Neural crest cell (in vitro differentiated cells): Measurements from ENCODE around the gene REXO5. TPM values are rescaled to one million over a fixed set of nuclear protein-coding genes. Genes with fewer than 3 reads are reported as not detected.

ENCODE experiments used
- DNase-seq: peaks from one replicate; pipeline ENCODE4 v3.0.0; 2021; ENCODE audit warnings: low read depth, mixed read lengths, low spot score
- H3K27ac Mint-ChIP-seq: one replicate; pipeline ENCODE4 v1.8.0; 2021; ENCODE audit warnings: mild to moderate bottlenecking, mixed read lengths; ENCODE audit not compliant: unreplicated experiment
- H3K27me3 Mint-ChIP-seq: 2 replicates; pipeline ENCODE4 v1.8.0; 2021; ENCODE audit warnings: low read depth, mild to moderate bottlenecking, mixed read lengths
- H3K36me3 Mint-ChIP-seq: 2 replicates; pipeline ENCODE4 v1.8.0; 2021; ENCODE audit warnings: low read depth, mild to moderate bottlenecking, mixed read lengths
- H3K4me1 Mint-ChIP-seq: 2 replicates; pipeline ENCODE4 v1.8.0; 2021; ENCODE audit warnings: mixed read lengths
- H3K4me3 Mint-ChIP-seq: one replicate; pipeline ENCODE4 v1.8.0; 2021; ENCODE audit warnings: mild to moderate bottlenecking, mixed read lengths
- H3K9me3 Mint-ChIP-seq: 2 replicates; pipeline ENCODE4 v1.8.0; 2021; ENCODE audit warnings: mixed read lengths
- CTCF ChIP-seq: fragments of 200-600 bp; sonication (generic); conservative IDR thresholded peaks from 2 replicates; pipeline ENCODE4 v1.5.0; 2021; ENCODE audit warnings: antibody characterized with exemption, mild to moderate bottlenecking
- total RNA-seq: library from RNA; stranded (reverse); gene quantifications from 2 replicates; pipeline ENCODE4 v1.2.1, GENCODE V29; 2021

REXO5 gene
- total RNA-seq, 1 donor from 2014 or later, result 10.1 TPM

GRCh38 chr16:20889625-20890275 is 83.4 kb downstream of the REXO5 start:
- H3K27me3 Mint-ChIP-seq, result no peaks in the 10 kb centered on the region
- DNase-seq, result no peak
- H3K27ac Mint-ChIP-seq, result no peak overlapping the region
- no peak overlapping the region for H3K4me3 Mint-ChIP-seq
- peaks cover 7% of the 10 kb centered on the region for H3K4me1 Mint-ChIP-seq
- peaks cover 6% of the 10 kb centered on the region for H3K36me3 Mint-ChIP-seq
- H3K9me3 Mint-ChIP-seq, result no peaks in the 10 kb centered on the region
- TF ChIP-seq CTCF, result no peak

DNA sequence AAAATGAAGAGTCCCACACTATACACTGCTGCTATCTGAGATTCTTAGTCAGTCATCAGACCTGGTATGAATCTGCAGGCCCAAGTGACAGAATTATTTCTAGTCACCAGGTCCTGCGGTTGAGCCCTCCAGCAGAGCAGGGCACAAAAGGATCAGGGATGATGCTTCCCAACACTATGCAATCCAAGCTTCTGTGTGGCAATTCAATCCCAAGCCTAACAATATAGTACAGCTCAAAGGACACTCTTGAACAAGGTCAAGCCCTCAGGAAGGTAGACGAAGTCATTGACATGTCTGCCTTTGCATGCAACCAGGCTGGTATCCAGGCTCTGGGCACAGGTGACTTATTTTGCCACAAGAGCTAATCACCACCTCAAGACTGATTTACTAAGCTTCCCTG is 88.1 kb downstream of the REXO5 start:
- H3K27me3 Mint-ChIP-seq, result no peaks in the 10 kb centered on the region
- no peak for TF ChIP-seq CTCF
- H3K9me3 Mint-ChIP-seq, result no peaks in the 10 kb centered on the region
- H3K4me3 Mint-ChIP-seq, result no peak overlapping the region
- DNase-seq, result no peak
- H3K27ac Mint-ChIP-seq, result no peak overlapping the region
- peaks cover 28% of the 10 kb centered on the region for H3K4me1 Mint-ChIP-seq
- H3K36me3 Mint-ChIP-seq, result peaks cover 4% of the 10 kb centered on the region

DNA sequence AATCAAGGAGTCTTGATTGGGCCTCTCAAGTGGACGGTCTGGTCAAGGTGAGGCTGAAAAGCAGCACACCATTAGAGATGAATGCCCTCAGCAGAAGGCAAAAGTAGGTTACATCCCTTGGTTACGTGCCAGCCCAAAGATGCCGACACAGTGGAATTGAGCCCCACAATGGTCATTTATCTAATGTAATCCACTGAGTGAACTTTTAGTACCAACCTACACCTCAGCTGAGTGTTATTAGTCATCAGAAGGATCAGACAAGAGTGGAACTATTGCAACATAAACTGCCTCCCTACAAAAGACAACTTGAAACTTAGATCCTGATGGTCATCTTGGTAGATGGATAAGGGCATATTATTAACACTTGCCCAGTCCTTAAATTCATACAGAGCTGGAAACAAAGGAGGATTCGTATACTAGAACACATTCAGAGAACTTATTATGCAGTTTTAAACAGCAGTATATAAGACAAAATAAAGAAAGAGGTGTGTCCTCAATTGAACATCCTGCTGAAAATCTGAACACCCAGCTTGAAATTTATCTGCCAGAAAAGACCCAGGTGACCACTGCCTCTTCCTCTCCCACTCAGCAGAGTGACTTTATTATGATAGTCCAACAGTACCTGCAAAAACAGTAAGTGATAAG is 91.0 kb downstream of the REXO5 start:
- DNase-seq, result no peak
- peaks cover 4% of the 10 kb centered on the region for H3K36me3 Mint-ChIP-seq
- peak overlapping the region; percentile 32 for H3K4me3 Mint-ChIP-seq
- H3K27ac Mint-ChIP-seq, result no peak overlapping the region
- peaks cover 48% of the 10 kb centered on the region for H3K4me1 Mint-ChIP-seq
- no peak for TF ChIP-seq CTCF
- no peaks in the 10 kb centered on the region for H3K9me3 Mint-ChIP-seq
- no peaks in the 10 kb centered on the region for H3K27me3 Mint-ChIP-seq

DNA sequence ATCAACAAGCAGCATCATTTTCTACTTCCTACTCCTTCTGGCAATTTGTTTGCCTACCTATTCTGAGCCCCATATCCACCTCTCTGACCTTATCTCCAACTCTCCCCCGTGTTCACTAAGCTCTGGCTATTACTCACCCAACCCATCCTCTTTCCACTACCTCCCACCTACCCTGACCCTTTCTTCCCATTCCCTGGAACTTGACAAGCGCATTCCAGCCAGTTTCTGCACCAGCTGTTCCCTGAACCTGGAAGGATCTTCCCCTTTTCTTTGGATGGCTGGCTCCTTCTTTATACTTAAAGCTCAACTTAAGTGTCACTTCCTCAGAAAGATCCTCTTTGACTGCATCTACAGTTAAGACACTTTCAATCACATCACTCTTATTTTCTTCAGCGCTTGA is 91.6 kb downstream of the REXO5 start:
- H3K27me3 Mint-ChIP-seq, result no peaks in the 10 kb centered on the region
- H3K4me1 Mint-ChIP-seq, result peaks cover 52% of the 10 kb centered on the region
- H3K27ac Mint-ChIP-seq, result no peak overlapping the region
- H3K9me3 Mint-ChIP-seq, result no peaks in the 10 kb centered on the region
- peak overlapping the region; percentile 32 for H3K4me3 Mint-ChIP-seq
- H3K36me3 Mint-ChIP-seq, result peaks cover 4% of the 10 kb centered on the region
- TF ChIP-seq CTCF, result no peak
- DNase-seq, result no peak

DNA sequence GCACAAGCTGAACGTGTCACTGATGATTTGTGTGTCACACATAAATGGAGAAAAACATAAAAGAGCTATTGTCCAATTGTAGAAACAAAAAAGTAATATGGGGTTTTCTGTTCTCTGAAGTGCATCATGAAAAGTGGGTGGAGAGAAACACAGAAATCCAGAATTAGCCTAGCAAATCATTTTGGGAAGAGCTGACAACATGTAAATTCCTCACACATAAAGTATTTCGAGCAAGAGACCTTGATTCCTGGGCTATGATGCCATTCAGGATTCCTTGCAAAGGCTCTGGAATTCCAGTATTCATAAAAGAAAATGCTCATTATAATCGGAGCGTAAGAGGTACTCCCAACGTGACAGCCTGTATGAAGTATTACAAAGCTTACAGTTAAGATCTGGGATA is 92.7 kb downstream of the REXO5 start:
- Mint-ChIP-seq H3K36me3 (peaks cover 4% of the 10 kb centered on the region), H3K4me3 (peak overlapping the region; percentile 94), H3K9me3 (no peaks in the 10 kb centered on the region), H3K27me3 (no peaks in the 10 kb centered on the region), H3K27ac (peak overlapping the region; percentile 31), H3K4me1 (peaks cover 57% of the 10 kb centered on the region)
- no peak for TF ChIP-seq CTCF
- DNase-seq, result no peak

Other genes starting within 250 kb of the REXO5 start
- gene ACSM2B, start 230.2 kb upstream of the REXO5 start, total RNA-seq, result not detected in 2 replicates
- gene ACSM1, start 108.8 kb upstream of the REXO5 start, total RNA-seq, result not detected in 2 replicates
- gene THUMPD1, start 64.7 kb upstream of the REXO5 start, total RNA-seq, result 41.5 and 43.0 TPM in 2 replicates
- gene ACSM3, start 42.5 kb upstream of the REXO5 start, total RNA-seq, result 0.40 and 0.48 TPM in 2 replicates
- 40.4 and 43.6 TPM in 2 replicates for gene ERI2, start 55 bp upstream of the REXO5 start, total RNA-seq
- 13.4 and 13.5 TPM in 2 replicates for gene DCUN1D3, start 93.8 kb downstream of the REXO5 start, total RNA-seq
- 20.4 and 20.8 TPM in 2 replicates for gene LYRM1, start 94.2 kb downstream of the REXO5 start, total RNA-seq